ENCODE measurements around the gene CNTN5.

CNTN5 gene

DNA sequence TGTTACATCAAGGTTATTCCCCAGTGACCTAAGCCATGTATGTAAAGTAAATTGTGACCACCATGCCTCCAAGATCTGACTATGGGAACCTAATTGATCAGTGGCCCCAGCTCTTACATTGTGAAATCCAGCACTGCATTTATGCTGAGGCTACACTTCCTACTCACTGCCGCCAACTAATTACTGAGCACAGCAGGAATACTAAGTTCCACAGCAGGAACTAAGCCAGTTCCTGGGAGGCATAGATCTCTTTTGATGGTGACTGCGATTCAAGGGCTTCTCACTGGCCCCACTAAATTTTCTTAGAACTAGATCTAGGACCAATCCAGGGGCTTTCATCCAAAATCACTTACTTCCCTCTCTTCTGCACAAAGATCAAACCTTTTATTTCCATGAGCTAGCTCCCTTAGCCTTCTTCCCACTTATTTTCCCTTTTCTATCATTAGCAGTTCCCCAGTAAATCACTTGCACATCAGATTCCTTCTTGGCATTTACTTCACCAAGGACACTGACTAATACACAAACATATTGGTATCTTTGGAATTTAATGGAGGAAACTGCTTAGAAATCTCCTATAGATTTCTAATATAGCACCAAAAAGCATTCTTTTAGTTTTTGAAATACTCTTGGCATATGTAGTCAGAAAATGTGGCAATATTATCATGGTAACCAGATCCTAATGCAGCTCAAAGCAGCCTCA, 46.0 kb downstream of the CNTN5 start:
- no peak for TF ChIP-seq CTCF (IDR thresholded peaks at IDR 0.05; ENCODE audit: extremely low read depth, missing control alignments)
- no peak for DNase-seq (ENCODE audit: low spot score)

DNA sequence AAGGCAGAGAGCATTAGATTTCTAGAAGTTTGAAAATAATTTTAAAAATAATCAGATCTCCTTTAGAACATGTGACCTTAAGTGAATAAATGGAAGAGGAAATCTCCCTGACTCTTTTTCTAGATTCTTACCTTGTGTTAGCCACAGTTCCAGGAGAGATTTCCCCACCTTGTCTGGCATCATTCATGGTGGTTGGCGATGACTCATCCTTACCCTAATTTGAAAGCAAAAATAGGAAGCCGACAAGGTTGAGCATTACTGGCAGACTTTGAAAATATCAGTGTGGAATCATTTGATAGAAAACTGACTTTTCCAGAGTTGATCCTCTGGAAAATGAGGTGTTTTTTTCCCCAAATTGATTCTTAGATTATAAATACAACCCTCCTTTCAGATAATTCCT, 48.1 kb downstream of the CNTN5 start:
- DNase-seq (ENCODE audit: low spot score): no peak
- TF ChIP-seq CTCF (IDR thresholded peaks at IDR 0.05; ENCODE audit: extremely low read depth, missing control alignments): no peak

- no peak for TF ChIP-seq CTCF (IDR thresholded peaks at IDR 0.05; ENCODE audit: extremely low read depth, missing control alignments)
- peak; percentile 6 for DNase-seq (ENCODE audit: low spot score)
Measured at GRCh38 chr11:99069856-99070444, 49.2 kb downstream of the CNTN5 start.

DNA sequence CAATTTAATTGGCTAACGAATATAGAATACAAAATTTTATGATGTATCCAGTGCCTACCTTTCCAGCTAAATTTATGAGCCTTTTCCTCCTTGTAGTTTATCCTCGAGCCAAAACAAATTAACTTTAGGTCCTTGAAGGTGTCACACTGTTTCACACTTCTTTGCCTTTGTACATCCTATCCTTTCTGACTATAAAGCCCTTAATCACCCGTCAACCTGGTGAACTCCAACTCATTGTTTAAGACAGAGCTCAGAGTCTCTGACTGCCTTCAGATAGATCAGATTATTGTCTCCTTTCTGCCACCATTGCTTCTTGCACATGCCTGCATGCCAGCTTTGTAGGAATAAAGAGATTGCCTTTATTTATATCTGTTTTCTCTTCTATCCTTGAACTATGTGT, 58.8 kb downstream of the CNTN5 start:
- no peak for TF ChIP-seq CTCF (IDR thresholded peaks at IDR 0.05; ENCODE audit: extremely low read depth, missing control alignments)
- DNase-seq (ENCODE audit: low spot score): no peak

DNA sequence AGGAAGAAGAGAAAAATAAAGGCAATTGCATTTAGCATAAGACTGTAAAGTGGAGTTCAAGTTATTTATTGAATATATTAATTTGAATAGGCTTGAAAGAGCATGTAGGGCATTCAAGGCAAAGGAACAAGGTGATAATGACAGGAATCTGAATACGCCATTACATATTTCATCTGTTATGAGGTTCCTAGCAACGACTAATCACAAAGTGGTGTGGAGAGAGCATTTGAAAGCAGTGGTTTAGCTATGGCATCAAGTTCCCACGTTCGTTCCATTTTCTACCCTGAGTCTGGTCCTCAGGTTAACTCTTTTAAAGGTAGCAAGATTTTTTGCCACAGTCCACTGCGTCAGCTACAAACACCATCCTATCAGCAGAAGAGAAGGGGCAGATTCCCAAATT, 59.4 kb downstream of the CNTN5 start:
- DNase-seq (ENCODE audit: low spot score): no peak
- TF ChIP-seq CTCF (IDR thresholded peaks at IDR 0.05; ENCODE audit: extremely low read depth, missing control alignments): no peak

DNA sequence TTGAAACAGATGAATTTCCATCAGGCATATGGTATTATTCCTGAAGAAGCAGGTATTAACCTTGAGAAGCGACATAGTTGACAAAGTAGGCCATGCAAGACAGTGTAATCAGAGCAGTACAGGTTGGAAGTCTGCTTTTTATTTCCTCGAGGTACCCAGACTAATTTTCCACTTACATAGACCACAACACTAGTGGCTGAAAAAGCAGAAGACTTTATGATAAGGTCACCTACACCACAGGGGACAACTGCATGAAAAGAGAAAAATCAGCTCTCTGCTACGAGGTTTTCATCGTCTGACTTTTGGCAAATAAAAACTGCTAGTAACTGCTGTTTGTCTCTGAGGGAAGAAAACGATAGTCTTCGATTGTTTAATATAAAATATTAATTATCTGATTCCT, 77.5 kb downstream of the CNTN5 start:
- no peak for DNase-seq (ENCODE audit: low spot score)
- no peak for TF ChIP-seq CTCF (IDR thresholded peaks at IDR 0.05; ENCODE audit: extremely low read depth, missing control alignments)

GRCh38 chr11:99098751-99099150, 78.0 kb downstream of the CNTN5 start:
- peak; percentile 7 for DNase-seq (ENCODE audit: low spot score)
- TF ChIP-seq CTCF (IDR thresholded peaks at IDR 0.05; ENCODE audit: extremely low read depth, missing control alignments): no peak
